HG03342 (cell line): ENCODE measurements around the gene GDI1.

Source experiments
- ATAC-seq: cut with Tn5 transposase; IDR thresholded peaks from one replicate; pipeline ENCODE4 v1.9.1; 2021; ENCODE audit warnings: mild to moderate bottlenecking, moderate library complexity; ENCODE audit not compliant: unreplicated experiment

GDI1 gene

DNA sequence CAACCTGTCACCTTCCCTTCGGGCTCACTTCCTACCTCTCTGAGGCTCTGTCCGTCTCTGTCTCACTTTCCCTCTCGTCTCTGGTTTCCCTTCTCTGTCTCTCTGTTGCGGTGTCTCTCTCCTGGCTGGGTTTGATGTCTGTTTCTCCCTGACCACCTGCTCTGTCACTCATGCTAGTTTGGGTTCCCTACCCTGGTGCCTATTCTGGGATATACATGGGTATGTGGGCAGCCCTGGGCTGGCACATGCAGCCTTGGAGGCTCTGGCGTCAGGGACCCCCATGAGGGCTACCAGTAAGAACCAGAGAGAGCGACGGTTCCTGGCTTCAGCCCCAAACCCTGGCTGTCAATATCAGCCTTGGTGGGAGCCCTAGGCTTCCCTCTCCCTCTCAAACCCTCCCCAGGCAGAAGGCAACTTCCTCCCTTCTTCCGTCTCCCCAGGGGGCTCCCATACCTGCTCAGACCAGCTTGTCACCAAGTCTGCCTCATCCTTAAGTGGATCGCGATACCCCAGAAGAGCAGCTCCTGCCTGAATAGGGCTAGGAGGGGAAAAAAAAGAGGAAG is 28.2 kb upstream of the GDI1 start:
- no peak for ATAC-seq

DNA sequence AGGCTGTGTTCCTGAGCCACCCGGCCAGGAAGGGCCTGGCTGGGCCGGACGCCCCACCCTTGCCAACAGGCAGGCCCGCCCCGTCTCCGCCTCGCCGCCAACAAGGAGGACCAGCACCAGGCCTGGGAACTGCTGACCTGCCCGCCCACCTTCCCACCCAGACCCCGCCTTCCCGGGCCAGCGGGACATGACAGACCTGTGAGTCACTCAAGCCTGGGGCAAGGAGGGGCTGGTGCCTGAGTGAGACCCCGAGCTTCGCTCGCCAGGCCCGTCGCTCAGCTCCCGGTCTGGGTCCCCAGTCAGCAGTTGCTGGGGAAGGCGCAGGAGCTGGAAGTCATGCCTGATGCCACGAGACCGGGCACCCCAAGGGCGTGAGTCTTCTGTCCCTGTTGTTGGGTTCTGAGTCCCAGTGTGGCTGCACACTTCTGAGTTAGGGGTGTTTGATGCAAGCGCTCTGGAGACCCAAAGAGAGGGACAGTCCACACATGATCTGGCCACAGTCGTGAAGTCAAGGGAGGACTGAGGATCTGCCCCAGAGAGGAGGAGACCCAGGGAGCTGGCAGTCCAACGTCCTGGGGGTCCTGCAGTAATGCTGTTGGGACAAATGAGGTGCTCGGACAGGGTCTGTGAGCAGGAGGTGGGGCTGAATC is 27.6 kb upstream of the GDI1 start, which contains the start of gene DNASE1L1:
Gene DNASE1L1 (minus strand): TSS at position 33 of the 650 bp plus-strand sequence. CDS start 3,686 bp downstream, outside the sequence.
- ATAC-seq: no peak

DNA sequence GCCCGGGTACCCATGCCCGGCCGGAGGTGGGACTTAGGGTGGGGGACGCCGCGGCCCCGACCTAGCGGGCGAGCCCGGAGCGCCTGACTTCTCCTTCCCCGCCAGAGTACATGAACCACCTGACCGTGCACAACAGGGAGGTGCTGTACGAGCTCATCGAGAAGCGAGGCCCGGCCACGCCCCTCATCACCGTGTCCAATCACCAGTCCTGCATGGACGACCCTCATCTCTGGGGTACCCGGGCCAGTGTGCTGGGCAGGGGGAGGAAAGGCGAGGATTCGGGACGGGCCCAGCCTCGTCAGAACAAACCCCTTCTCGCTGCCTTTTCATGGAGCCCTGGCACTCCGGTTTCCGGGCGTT is 25.0 kb upstream of the GDI1 start:
- peak; percentile 64 for ATAC-seq

DNA sequence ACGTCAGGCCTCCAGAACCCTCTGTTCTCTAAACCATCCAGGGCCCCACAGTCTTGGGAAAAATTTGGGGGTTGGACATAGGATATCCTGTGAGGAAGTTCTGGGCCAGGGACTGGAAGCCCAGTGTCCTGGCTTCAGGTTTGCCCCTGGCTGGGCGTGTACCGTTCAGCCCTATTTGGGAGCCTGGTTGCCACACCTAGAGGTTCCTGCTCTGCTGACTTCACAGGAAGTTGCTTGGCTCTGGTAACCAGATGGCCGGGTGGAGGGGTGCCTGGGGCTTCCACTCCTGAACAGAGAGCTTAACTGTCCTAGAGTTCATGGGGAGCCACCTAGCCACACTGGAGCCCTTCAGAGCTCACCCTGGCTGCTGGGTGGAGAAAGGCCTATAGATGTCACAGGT is 24.5 kb upstream of the GDI1 start:
- no peak for ATAC-seq

DNA sequence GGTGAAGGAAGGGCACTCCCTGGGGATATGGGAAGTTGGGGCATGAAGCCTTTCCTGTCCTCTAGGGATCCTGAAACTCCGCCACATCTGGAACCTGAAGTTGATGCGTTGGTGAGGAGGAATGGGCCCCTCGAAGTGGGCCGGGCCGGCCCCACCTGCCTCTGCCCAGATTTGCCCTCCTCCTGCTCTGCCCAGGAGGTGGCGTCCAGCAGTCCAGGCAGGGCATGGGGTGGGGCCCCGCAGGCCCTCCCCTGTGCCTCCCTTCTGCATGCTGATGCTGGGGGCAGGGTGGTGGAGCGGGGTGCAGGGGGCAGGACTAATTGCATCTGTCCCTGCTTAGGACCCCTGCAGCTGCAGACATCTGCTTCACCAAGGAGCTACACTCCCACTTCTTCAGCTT is 23.8 kb upstream of the GDI1 start:
- no peak for ATAC-seq

DNA sequence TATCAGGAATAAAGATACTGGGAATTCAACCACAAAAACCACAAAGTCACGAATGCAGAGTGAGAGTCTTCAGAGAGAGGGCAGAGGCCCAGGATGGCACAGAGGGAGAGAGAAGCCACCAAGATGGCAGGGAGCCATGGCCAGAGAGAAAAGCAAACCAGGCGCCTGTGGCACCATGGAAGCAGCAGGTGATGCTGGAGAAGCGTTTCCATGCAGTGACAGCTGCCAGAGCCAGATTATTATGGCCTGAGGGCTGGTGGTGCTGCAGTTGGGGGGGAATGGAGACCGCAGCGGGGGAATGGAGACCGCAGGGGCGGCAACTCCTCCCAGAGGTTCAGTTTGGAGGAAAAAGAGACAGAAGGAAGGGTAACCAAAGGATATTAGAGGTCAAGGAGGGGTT is 19.8 kb upstream of the GDI1 start:
- ATAC-seq: no peak

DNA sequence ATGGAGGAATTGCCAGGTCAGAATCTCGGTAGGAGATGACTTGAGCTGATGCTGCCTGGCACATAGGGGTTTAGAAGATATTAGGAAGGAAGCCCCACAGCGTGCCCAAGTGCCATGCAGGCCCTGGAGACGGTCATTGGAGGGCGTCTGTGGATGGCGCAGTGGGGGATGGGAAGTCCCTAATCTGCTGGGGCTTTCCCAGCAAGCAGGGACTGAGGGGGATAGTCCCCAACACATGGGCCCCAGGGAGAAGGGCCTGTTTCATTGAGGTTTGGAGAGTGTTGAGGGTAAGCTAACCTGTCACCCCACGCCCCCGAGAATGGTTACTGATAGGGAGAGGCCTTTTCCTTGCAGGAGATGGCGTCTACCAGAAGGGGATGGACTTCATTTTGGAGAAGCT is 17.8 kb upstream of the GDI1 start:
- no peak for ATAC-seq

DNA sequence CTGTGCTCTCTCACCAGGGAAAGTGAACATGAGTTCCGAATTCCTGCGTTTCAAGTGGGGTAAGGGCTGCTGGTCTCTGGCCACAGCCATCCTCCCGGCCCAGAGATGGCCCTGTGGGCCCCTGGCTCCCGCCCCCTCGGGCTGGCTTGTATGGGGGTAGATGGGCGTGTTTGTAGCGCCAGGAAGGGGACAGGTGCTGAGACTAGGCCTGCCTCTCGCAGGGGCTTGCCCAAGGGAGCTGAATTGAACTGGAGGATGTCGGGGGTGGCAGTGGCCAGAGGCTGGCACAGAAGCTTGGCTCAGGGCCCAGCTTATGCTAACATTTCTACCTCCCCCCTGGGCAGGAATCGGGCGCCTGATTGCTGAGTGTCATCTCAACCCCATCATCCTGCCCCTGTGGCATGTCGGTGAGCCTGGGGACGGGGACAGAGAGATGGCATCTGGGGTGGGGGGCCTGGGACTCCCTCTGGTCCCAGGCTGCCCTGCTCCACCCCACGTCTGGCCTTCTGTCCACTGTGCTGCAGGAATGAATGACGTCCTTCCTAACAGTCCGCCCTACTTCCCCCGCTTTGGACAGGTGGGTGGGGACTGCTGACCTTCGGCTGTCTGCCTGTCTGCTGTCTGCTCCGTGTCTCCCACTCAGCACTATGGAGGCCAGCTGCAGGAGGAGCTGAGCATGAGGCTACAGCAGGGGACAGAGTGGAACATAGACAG is 17.1 kb upstream of the GDI1 start:
- ATAC-seq: no peak

DNA sequence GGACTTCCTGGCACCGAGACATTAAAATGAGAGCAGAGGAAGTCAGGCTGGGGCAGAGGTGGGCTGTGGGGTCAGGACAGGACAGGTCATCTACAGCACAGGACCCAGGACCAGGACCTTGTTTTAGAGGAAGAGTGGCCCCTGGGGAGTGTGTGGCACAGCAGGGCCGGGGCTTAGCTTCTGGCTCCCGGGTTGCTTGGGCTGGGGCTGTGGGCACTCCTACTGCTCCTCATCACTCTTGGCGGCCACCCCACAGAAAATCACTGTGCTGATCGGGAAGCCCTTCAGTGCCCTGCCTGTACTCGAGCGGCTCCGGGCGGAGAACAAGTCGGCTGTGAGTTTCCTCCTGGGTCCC is 16.6 kb upstream of the GDI1 start:
- no peak for ATAC-seq

DNA sequence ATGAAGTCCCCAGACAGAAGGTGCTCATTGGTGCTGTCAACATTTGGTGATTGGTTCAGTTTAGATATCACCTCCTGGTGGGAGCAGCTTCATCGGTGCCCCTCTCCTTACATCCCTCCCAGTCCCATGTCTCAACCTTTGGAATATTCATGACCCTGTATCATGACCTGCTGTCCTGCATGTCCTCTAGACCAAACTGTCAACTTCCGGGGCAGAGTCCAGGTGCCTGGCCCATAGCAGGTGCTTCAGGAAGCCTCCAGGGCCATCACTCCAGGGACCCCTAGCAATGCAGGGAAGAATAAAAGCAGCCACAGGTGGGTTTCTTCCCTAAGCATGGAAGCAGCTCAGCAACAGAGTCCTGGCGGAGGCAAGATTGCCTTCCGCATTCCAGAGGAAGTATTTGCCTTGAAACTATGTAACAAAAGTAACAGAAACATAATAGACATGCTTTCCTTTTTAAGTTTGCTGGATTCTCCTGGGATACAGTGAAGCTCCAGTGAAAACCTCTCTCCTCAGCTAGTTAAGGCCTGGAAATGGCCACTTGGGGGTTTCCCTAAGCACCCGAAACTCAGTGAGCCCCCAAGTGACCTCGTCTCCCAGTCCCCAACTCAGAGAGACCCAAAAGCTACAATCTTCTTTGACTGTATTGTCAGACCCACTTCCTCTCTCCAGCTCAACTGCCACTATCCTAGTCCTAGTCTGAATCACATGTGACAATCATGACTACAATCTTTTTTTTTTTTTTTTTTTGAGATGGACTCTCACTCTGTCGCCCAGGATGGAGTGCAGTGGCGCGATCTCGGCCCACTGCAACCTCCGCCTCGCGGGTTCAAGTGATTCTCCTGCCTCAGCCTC is 9.8 kb upstream of the GDI1 start:
- ATAC-seq: no peak

DNA sequence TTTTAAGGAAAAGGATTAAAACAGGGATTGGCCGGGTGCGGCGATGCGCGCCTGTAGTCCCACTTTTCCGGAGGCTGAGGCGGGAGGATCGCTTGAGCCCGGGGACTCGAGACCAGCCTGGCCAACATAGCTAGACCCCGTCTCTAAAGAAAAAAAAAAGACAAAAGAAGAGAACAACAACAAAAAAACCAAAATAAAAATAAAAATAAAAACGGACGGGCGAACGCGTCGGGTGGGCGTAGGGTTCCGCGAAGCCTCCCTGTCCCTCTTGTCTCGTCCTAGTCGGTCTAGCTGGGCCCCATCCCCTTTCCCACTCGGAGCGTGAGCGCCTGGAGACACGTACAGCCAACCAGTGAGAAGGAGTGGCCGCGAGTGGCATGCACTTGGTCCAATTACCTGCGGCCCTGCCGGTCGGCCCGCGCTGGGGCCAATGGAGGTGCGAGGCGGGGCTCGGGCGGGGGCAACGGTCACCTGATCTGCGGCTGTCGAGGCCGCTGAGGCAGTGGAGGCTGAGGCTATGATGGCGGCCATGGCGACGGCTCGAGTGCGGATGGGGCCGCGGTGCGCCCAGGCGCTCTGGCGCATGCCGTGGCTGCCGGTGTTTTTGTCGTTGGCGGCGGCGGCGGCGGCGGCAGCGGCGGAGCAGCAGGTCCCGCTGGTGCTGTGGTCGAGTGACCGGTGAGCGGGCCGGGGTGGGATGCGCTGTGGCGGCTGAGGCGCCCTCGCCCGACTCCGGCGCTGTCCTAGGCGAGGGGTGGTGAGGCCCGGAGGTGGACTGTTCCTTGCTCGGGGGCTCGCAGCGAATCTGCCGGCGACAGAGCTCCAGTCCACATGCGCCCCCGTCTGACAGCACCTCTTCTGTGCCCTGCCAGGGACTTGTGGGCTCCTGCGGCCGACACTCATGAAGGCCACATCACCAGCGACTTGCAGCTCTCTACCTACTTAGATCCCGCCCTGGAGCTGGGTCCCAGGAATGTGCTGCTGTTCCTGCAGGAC is 8.5 kb upstream of the GDI1 start, which contains the start of gene ATP6AP1:
Gene ATP6AP1 (plus strand): TSS at position 502 of the 996 bp plus-strand sequence. CDS start 16 bp downstream, at position 518.
- peak; percentile 97 for ATAC-seq

DNA sequence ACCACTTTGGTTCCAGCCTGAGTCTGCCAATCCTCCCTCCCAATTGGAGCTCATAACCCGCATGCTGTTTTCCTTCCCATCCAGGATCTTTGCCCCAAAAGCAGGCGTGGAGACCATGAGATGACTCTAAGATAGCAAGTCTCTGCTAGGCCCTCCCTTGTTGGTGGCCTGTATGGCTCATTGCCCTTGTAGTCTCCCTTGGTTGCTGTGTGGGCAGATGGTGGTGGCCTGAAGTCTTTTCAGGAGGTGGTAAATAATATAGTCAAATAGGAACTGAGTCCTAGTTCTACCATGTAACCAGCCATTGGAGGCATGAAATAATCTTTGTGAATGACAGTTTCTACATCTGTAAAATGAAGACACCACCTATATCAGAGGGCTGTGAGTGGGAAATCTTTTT is 7.2 kb upstream of the GDI1 start:
- ATAC-seq: no peak

DNA sequence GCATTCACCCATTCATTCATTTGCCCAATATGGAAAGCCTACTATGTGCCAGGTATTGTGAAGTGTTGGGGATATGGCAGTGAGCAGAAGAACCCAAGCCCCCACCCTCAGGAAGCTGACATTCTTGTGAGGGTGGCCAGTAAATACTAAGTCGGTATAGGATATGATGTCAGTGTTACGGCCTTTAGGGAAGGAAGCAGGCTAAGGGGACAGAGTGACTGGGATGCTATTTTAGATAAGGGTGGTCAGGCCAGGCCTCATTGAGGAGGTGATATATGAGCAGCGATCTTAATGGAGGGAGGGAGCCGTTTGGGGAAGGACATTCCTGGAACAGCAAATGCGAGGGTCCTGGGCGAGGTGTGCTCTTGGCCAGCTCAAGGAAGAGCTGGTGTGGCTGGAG is 6.5 kb upstream of the GDI1 start:
- no peak for ATAC-seq

DNA sequence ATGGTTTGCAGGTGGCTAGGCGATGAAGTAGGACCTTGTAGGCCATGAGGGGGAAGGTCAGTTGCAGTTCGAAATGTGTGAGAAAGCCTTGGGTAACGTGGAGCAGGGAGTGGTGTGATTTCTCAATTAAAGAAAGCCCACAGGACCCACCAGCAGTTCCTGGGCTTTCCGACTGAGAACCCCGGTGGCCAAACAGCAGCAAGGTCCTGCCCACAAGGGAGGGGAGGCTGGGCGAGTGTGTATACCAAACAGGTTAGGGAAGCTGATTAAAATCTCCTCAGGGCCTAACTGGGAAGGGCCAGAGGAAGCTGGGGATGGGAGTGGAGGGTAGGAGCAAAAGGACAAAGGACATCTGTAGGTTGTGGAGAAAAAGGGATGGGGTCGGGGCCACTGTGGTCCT is 6.0 kb upstream of the GDI1 start:
- ATAC-seq: no peak

DNA sequence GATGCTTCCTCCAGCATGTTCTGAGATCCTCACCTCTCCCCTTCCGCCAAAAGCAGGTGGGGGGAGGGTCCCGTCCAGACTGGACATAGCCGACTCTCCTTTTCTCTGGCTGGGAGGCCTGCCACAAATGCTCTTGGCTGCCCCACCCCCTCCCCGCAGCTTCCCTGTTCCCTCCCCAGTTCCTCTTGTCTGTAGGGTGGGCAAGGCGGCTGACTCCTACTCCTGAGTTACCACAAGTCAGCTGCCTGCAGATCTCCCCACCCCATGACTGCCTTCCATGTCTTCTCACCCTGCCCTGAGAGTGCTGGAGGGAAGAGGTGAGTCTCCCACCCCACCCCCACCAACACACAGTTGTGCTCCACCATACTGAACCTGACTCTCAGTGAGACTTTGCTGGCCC is 5.6 kb upstream of the GDI1 start:
- ATAC-seq: no peak

DNA sequence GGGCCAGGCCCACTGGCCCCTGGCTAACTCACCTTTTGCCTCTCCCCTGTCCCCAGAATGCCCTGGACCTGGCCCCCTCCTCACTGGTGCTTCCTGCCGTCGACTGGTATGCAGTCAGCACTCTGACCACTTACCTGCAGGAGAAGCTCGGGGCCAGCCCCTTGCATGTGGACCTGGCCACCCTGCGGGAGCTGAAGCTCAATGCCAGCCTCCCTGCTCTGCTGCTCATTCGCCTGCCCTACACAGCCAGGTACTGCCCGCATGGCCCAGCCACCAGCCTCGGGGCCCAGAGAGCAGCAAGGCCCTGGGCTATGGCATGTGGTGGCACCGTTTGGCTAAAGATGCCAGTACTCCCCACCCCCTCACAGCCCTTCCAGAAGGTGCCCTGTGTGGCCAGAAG is 4.7 kb upstream of the GDI1 start:
- no peak for ATAC-seq

DNA sequence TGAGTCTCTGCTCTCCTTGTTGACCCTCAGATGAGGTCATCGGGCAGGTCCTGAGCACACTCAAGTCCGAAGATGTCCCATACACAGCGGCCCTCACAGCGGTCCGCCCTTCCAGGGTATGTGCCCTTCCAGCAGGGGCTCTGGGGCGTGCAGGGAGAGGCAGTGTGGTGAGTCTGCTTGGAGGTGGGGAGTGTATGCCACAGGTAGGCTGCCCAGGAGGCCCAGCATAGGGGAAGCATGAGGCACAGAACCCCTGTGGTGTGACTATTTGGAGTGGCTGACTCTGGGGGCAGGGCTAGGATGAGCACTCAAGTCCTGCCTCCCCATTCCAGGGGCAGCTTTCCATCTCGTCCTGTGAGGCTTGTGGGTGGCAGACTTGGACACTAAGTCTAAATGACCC is 3.3 kb upstream of the GDI1 start:
- ATAC-seq: no peak

DNA sequence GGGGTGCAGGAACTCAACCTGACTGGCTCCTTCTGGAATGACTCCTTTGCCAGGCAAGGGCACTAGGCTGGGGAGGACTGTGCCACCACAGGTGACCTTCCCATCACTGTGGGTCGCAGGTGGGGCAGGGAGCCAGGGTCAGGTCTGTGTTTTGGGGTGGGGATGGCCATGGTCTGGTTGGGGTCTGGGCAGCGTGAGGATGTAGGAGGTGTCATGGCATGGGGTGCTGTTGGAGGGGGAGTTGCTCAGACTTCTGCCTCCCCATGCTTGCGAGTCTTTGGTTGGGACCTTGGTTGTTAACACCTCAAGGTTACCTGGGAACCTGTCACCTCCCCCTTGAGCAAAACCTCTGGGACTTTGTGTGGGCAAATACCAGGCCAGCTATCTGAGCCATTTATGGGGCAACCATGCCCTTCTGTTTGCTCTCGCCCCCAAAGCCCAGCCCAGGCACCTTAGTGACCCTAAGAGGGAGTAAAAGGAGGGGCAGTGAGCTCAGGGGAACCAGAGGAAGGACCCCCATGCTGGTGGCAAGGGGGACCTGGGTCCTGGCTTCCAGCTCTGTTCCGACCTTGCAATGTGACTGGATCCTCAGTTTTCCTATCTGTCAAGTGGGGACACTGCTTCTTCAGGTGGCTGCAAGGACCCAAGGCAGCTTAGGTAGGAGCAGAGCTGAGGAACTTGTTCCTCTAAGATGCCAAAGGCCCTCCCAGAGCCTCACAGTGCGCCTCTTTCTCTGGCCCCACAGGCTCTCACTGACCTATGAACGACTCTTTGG is 2.4 kb upstream of the GDI1 start:
- ATAC-seq: no peak

DNA sequence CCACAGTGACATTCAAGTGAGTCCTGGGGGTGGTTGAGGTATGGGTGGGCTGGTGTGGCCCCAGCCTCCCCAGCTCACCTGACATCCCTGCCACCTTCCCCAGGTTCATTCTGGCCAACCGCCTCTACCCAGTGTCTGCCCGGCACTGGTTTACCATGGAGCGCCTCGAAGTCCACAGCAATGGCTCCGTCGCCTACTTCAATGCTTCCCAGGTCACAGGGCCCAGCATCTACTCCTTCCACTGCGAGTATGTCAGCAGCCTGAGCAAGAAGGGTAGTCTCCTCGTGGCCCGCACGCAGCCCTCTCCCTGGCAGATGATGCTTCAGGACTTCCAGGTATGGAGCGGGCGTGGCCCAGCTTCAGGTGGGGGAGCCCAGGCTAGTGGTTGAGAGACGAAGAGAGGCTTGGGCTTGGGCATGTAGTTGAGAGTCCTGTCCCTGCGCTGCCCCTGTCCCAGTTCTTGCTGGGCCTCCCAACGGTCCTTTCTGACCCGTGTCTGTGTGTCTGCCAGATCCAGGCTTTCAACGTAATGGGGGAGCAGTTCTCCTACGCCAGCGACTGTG is 1.7 kb upstream of the GDI1 start:
- no peak for ATAC-seq
